GM10847 (cell line): ENCODE data around the gene RAE1.

Experiments
- POLR2A ChIP-seq: IDR thresholded peaks from 2 replicates; pipeline ENCODE4 v1.6.1; 2011; ENCODE audit not compliant: insufficient read length; ENCODE audit errors: extremely low read depth

The RAE1 gene

GRCh38 chr20:57319584-57319983 is 31.5 kb upstream of the RAE1 start:
- no peak for TF ChIP-seq POLR2A

GRCh38 chr20:57320358-57320757 is 30.7 kb upstream of the RAE1 start:
- no peak for TF ChIP-seq POLR2A

GRCh38 chr20:57321142-57321541 is 29.9 kb upstream of the RAE1 start:
- TF ChIP-seq POLR2A, result no peak

GRCh38 chr20:57322476-57322875 is 28.6 kb upstream of the RAE1 start:
- TF ChIP-seq POLR2A, result no peak

- no peak for TF ChIP-seq POLR2A
Observed at GRCh38 chr20:57323034-57323433, 28.0 kb upstream of the RAE1 start.

- no peak for TF ChIP-seq POLR2A
Observed at GRCh38 chr20:57325632-57326356, 25.3 kb upstream of the RAE1 start.

GRCh38 chr20:57326667-57327455 is 24.2 kb upstream of the RAE1 start:
- no peak for TF ChIP-seq POLR2A

- TF ChIP-seq POLR2A, result no peak
Observed at GRCh38 chr20:57327820-57328219, 23.2 kb upstream of the RAE1 start.

- TF ChIP-seq POLR2A, result no peak
Observed at GRCh38 chr20:57329608-57330221, 21.3 kb upstream of the RAE1 start, which contains the start of gene SPO11. Gene SPO11 (plus strand): TSS chr20:57329803. CDS start chr20:57329868, 65 bp downstream.

- no peak for TF ChIP-seq POLR2A
Observed at GRCh38 chr20:57330998-57331397, 20.1 kb upstream of the RAE1 start.

GRCh38 chr20:57332105-57333089 is 18.7 kb upstream of the RAE1 start:
- TF ChIP-seq POLR2A, result no peak

GRCh38 chr20:57335392-57335791 is 15.7 kb upstream of the RAE1 start:
- TF ChIP-seq POLR2A, result no peak

GRCh38 chr20:57341663-57342062 is 9.4 kb upstream of the RAE1 start:
- TF ChIP-seq POLR2A, result no peak

- no peak for TF ChIP-seq POLR2A
Observed at GRCh38 chr20:57342829-57343228, 8.2 kb upstream of the RAE1 start.

GRCh38 chr20:57346477-57346876 is 4.6 kb upstream of the RAE1 start:
- no peak for TF ChIP-seq POLR2A

- TF ChIP-seq POLR2A, result no peak
Observed at GRCh38 chr20:57347393-57347792, 3.7 kb upstream of the RAE1 start.
